GM12878 (cell line): ENCODE measurements around the gene ANKS1A. TPM values are rescaled to one million over a fixed set of nuclear protein-coding genes. Genes with fewer than 3 reads are reported as not detected.

Source experiments
- ATAC-seq: fragments of 200-7000 bp; cut with Tn5 transposase; 3 replicates; pipeline ENCODE4 v1.9.1; 2020; ENCODE audit warnings: mild to moderate bottlenecking, moderate library complexity
- BruUV-seq: library from RNA; stranded (reverse); fragments of 400-500 nt; replicated peaks from 2 replicates; lab custom pipeline; 2021; lab: Mats Ljungman, UMichigan
- CTCF ChIA-PET: fragments of 300-600 bp; sonication (Branson Sonifier 250); formaldehyde crosslinking; extraction: SDS; loops from one replicate; lab custom pipeline; 2021; ENCODE audit warnings: inconsistent platforms; lab: Yijun Ruan, JAX
- POLR2A ChIA-PET: fragments of 350-600 bp; formaldehyde crosslinking; extraction: SDS; loops from one replicate; lab custom pipeline; 2021; ENCODE audit warnings: inconsistent platforms; lab: Charles Lee
- RAD21 ChIA-PET: fragments of 300-600 bp; sonication (Branson Sonifier 250); formaldehyde crosslinking; loops from one replicate; lab custom pipeline; 2023; ENCODE audit warnings: antibody characterized with exemption; ENCODE audit not compliant: unreplicated experiment; lab: Charles Lee
- SMC1A ChIA-PET: fragments of 300-600 bp; sonication (Branson Sonifier 250); formaldehyde crosslinking; loops from one replicate; lab custom pipeline; 2023; ENCODE audit not compliant: unreplicated experiment, uncharacterized antibody; lab: Charles Lee
- DNase-seq: peaks from one replicate; pipeline ENCODE4 v3.0.0-alpha.2; 2011; ENCODE audit warnings: low read depth, low spot score
- FAIRE-seq: peaks from 3 replicates; lab custom pipeline; 2011; peaks lifted over from hg19 to GRCh38; lab: Jason Lieb, UNC
- H2AFZ ChIP-seq: 2 replicates; pipeline ENCODE4 v1.6.0; 2011; ENCODE audit warnings: low read depth, low read length, control low read depth; ENCODE audit not compliant: control insufficient read depth
- H3K27ac ChIP-seq: 2 replicates; pipeline ENCODE4 v1.5.1; 2011; ENCODE audit warnings: control low read depth; ENCODE audit not compliant: control insufficient read depth, insufficient read depth
- H3K27me3 ChIP-seq, 2 experiments: replicated peaks in 1 of 2; 2 replicates each; pipeline versions ENCODE4 v1.6.0 to v1.6.1; 2011; ENCODE audit warnings: low read length in 1 of 2; ENCODE audit not compliant: control insufficient read depth in 2 of 2, insufficient read depth in 2 of 2
- H3K36me3 ChIP-seq, 2 experiments: 2 replicates each; pipeline ENCODE4 v1.5.1; 2011; ENCODE audit warnings: low read length in 1 of 2; ENCODE audit not compliant: control insufficient read depth in 2 of 2, insufficient read depth in 2 of 2
- H3K4me1 ChIP-seq: 2 replicates; pipeline ENCODE4 v1.6.1; 2011; ENCODE audit warnings: mild to moderate bottlenecking, low read length, moderate library complexity, mixed read lengths; ENCODE audit not compliant: control insufficient read depth, insufficient read depth
- H3K4me2 ChIP-seq: 2 replicates; pipeline ENCODE4 v1.6.0; 2011; ENCODE audit warnings: control low read depth; ENCODE audit not compliant: control insufficient read depth, insufficient read depth
- H3K4me3 ChIP-seq: fragments of 200-600 bp; sonication (generic); 2 replicates; pipeline ENCODE4 v1.5.1; 2016
- H3K79me2 ChIP-seq: 2 replicates; pipeline ENCODE4 v1.6.0; 2011; ENCODE audit warnings: low read length; ENCODE audit not compliant: control insufficient read depth, insufficient read depth
- H3K9ac ChIP-seq: 2 replicates; pipeline ENCODE4 v1.8.0; 2011; ENCODE audit warnings: low read length, control low read depth, mixed read lengths; ENCODE audit not compliant: control insufficient read depth, insufficient read depth
- H3K9me3 ChIP-seq: replicated peaks from 3 replicates; pipeline ENCODE4 v1.5.1; 2011; ENCODE audit warnings: mild to moderate bottlenecking, low read length; ENCODE audit not compliant: control insufficient read depth, insufficient read depth
- H4K20me1 ChIP-seq: 2 replicates; pipeline ENCODE4 v1.6.0; 2011; ENCODE audit not compliant: control insufficient read depth, insufficient read depth
- ASH2L ChIP-seq: fragments of 300-600, 200-600 bp; sonication (generic); IDR thresholded peaks from 2 replicates; pipeline ENCODE4 v1.6.1; 2017; ENCODE audit warnings: low read depth, mild to moderate bottlenecking, borderline replicate concordance
- CEBPB ChIP-seq, 2 experiments: fragments of 150-350 bp in 1 of 2; IDR thresholded peaks; 2 replicates each; pipeline ENCODE4 v1.6.1; 2012 to 2014; ENCODE audit warnings: low read depth in 2 of 2, low read length in 2 of 2, borderline replicate concordance in 1 of 2, inconsistent platforms in 1 of 2
- EZH2 ChIP-seq: IDR thresholded peaks from 2 replicates; pipeline ENCODE4 v1.6.1; 2012; ENCODE audit warnings: low read depth, mild to moderate bottlenecking, control low read depth, inconsistent platforms, low read length, borderline replicate concordance; ENCODE audit not compliant: control insufficient read depth
- MXI1 ChIP-seq: fragments of 150-350 bp; IDR thresholded peaks from 2 replicates; pipeline ENCODE4 v1.6.1; 2011; ENCODE audit warnings: low read depth, mild to moderate bottlenecking, inconsistent platforms, low read length, improper control_type of control experiment
- SP1 ChIP-seq: IDR thresholded peaks from one replicate; pipeline ENCODE4 v1.6.1; 2011; ENCODE audit warnings: low read depth, low read length
- TAF1 ChIP-seq: IDR thresholded peaks from 2 replicates; pipeline ENCODE4 v1.6.1; 2011; ENCODE audit warnings: mild to moderate bottlenecking, low read depth, low read length, borderline replicate concordance
- WGBS: methylation state at CpG from one replicate; pipeline ENCODE4 v1.1.6; 2016; ENCODE audit warnings: low lambda C conversion rate; ENCODE audit not compliant: insufficient replicate concordance, insufficient coverage; ENCODE audit errors: missing lambda C conversion rate; 5-methylcytosine and 5-hydroxymethylcytosine counted together
- in situ Hi-C: fragments of 300-500 bp; cut with MboI; formaldehyde crosslinking; loops from 9 replicates; pipeline ENCODE4 v1.14.3; 2018; ENCODE audit warnings: mixed read lengths
- intact Hi-C: fragments of 100-400 bp; cut with micrococcal nuclease; formaldehyde crosslinking; loops from one replicate; pipeline ENCODE4 v1.14.2; 2022; ENCODE audit not compliant: unreplicated experiment
- polyA plus RNA-seq, 11 experiments: library from polyadenylated mRNA; depleted of rRNA in 4 of 11; unstranded in 6 of 11; stranded (reverse) in 5 of 11; fragments of >200 nt; fragmentation: Nextera tagmentation in 4 of 11; fragmentation: Illumina TruSeq in 1 of 11; extraction: Ambion mirVana in 4 of 11; extraction: Trizol in 1 of 11; gene quantifications; 1 replicate in 1 of 11; 2 replicates in 10 of 11; pipeline versions ENCODE4 v1.2.1 to v1.2.3, GENCODE V29; 2011 to 2016; ENCODE audit warnings: inconsistent platforms in 2 of 11, missing spikeins in 2 of 11, low read depth in 1 of 11
- total RNA-seq, 4 experiments: library from RNA; depleted of rRNA in 3 of 4; stranded (reverse); fragments of >200 nt in 3 of 4; fragmentation: Illumina TruSeq in 1 of 4; extraction: Trizol in 1 of 4; gene quantifications; 2 replicates each; pipeline versions ENCODE4 v1.2.1 to v1.2.3, GENCODE V29; 2013 to 2021
- TF ChIP-seq, protein P1 (sequence below): fragments of 450-650 bp; IDR thresholded peaks from 2 replicates; pipeline ENCODE4 v1.6.1; 2017; ENCODE audit warnings: mild to moderate bottlenecking, moderate library complexity

ANKS1A gene
- total and polyA plus RNA-seq, 10 of the 15 experiments (the other 5 are each of a cell fraction or from before 2014, with no cell fraction given): 0.60 to 7.0 (median 3.0) TPM

DNA sequence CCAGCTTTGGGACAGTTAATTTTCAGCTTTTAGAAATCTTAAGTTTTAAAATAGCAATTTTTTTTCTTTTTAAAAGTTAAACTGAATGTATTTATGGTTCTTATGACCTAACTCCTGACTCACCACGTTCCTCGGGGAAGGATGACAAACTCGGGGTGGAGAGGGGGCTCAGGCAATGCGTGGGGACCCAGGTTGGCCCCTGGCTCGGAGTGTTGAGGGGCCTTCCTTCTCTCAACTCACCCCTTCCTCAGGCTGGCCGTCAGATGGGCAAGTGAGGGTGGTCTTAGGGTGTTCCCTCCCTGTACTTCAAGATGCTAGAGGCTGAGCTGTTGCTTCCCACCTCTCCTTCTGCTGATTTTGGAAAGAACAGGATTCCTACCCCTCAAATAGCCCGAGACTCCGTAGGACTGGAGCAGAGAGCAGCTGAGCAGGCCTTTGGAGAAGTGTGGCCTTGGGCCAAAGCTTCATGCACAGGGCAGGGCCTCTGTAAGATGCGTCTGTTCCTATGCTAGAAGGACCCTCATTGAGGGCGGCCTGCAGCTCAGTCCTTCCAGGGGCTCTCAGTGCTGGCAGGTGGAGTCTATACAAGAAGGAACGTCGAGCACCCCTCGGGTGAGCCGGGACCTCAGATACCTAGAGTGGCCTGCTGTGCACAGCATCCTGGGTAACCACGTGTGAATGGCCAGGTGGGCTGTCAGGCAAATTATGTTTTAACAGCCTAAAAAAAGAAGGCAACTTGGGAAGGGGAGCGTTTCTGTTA is 172.8 kb downstream of the ANKS1A start (continued):
- TF ChIP-seq, protein P1, sequence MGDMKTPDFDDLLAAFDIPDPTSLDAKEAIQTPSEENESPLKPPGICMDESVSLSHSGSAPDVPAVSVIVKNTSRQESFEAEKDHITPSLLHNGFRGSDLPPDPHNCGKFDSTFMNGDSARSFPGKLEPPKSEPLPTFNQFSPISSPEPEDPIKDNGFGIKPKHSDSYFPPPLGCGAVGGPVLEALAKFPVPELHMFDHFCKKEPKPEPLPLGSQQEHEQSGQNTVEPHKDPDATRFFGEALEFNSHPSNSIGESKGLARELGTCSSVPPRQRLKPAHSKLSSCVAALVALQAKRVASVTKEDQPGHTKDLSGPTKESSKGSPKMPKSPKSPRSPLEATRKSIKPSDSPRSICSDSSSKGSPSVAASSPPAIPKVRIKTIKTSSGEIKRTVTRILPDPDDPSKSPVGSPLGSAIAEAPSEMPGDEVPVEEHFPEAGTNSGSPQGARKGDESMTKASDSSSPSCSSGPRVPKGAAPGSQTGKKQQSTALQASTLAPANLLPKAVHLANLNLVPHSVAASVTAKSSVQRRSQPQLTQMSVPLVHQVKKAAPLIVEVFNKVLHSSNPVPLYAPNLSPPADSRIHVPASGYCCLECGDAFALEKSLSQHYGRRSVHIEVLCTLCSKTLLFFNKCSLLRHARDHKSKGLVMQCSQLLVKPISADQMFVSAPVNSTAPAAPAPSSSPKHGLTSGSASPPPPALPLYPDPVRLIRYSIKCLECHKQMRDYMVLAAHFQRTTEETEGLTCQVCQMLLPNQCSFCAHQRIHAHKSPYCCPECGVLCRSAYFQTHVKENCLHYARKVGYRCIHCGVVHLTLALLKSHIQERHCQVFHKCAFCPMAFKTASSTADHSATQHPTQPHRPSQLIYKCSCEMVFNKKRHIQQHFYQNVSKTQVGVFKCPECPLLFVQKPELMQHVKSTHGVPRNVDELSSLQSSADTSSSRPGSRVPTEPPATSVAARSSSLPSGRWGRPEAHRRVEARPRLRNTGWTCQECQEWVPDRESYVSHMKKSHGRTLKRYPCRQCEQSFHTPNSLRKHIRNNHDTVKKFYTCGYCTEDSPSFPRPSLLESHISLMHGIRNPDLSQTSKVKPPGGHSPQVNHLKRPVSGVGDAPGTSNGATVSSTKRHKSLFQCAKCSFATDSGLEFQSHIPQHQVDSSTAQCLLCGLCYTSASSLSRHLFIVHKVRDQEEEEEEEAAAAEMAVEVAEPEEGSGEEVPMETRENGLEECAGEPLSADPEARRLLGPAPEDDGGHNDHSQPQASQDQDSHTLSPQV: no peak
- no peak for TF ChIP-seq EZH2
- TF ChIP-seq ASH2L: no peak
- TF ChIP-seq CEBPB (IDR thresholded peaks at IDR 0.05; ENCODE audit: borderline replicate concordance in 1 of 2, low read depth in 2 of 2, low read length in 2 of 2): no peak

DNA sequence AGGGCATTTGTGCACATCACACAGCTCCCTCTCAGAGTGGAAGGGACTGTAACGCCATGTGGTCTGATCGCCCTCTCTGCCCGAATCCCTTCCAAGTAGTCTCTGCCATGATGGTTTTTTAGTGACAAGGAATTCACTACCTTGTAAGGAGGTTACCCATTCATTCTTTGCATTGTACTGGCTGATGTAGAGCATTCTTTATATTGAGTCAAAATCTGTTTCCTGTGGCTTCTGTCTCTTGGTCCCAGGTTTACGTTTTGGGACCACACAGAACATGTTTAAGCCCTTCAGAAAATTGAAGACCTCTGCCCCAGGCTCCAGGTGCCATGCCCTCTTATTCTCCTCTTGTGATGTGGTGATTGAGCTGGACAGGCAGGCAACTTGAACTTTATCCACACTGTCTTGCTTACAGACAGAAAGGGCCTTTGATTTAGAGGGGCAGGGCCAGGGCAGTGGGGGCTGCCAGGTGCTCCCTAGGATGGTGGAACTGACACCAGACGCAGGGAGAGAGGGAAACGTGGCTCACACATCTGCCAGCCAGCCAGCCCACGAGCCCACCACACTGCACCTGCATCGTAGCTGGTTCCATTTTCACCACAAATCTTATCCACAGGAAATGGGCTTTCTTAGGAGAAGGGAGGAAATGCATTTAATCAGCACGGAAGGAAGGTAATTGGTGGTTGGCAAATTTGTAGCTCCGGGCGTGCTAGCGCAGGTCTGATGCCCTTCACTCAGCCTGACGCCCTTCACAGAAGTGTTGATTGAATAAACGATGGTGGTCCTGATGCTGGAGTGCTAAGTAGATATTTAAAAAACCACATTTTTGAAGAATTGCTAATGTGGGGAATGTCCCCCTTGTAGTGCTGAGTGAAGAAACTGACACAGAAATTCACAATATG is 173.9 kb downstream of the ANKS1A start:
- Histone ChIP-seq H3K9ac (no peak overlapping the region), H3K9me3 (no peaks in the 10 kb centered on the region), H3K79me2 (no peaks in the 10 kb centered on the region), H3K27ac (no peak overlapping the region), H3K4me2 (no peak overlapping the region), H3K36me3 (no peaks in the 10 kb centered on the region), H3K27me3 (no peaks in the 10 kb centered on the region), H4K20me1 (no peaks in the 10 kb centered on the region), H2AFZ (no peak overlapping the region), H3K4me3 (no peak overlapping the region), H3K4me1 (no peaks in the 10 kb centered on the region)
- WGBS: 81% methylated on average over 14 of the region's 14 CpGs
- ChIA-PET POLR2A (interaction anchor here (0.7 kb wide), 1 partner anchor 82 kb away, joined by 3 read pairs; no protein-coding TSS in a partner anchor), RAD21 (no interaction called here), SMC1A (interaction anchor here (0.6 kb wide), 1 partner anchor 678 kb away, joined by 3 read pairs; no protein-coding TSS in a partner anchor), CTCF (no interaction called here)
- intact Hi-C loops (no loop called here), in situ Hi-C loops (no loop called here)
- ATAC-seq (no peak), FAIRE-seq (no peak), DNase-seq (no peak)
- TF ChIP-seq SP1 (no peak), TAF1 (no peak), MXI1 (no peak)
- no TSS peak for BruUV-seq
